ENCODE data around the gene ATP6V1C2.

DNA sequence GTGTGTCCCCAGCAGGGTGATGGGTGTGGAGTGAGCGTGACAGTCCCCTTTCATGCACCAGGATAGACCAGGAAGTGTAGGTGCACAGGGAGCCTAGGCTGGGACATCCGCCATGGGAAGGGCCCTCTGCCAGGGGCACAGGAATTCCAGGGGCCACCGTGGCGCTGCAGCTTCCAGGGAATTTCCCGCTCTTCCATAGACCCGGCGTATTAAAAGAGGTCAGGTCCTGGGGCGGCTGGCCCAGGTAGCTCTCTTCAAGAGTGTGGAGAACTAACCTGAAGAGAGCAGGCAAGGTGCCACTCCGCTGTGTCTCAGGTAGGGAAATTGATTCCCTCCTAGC is 42.0 kb downstream of the ATP6V1C2 start:
- TF ChIP-seq, protein P1, sequence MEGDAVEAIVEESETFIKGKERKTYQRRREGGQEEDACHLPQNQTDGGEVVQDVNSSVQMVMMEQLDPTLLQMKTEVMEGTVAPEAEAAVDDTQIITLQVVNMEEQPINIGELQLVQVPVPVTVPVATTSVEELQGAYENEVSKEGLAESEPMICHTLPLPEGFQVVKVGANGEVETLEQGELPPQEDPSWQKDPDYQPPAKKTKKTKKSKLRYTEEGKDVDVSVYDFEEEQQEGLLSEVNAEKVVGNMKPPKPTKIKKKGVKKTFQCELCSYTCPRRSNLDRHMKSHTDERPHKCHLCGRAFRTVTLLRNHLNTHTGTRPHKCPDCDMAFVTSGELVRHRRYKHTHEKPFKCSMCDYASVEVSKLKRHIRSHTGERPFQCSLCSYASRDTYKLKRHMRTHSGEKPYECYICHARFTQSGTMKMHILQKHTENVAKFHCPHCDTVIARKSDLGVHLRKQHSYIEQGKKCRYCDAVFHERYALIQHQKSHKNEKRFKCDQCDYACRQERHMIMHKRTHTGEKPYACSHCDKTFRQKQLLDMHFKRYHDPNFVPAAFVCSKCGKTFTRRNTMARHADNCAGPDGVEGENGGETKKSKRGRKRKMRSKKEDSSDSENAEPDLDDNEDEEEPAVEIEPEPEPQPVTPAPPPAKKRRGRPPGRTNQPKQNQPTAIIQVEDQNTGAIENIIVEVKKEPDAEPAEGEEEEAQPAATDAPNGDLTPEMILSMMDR (conservative IDR thresholded peaks at IDR 0.05), result no peak
- no peak for TF ChIP-seq EZH2 (IDR thresholded peaks at IDR 0.05; ENCODE audit: low read depth)

Measured in PC-9 (cell line).